K562 (cell line): ENCODE measurements around the gene SFT2D2. TPM values are rescaled to one million over a fixed set of nuclear protein-coding genes. Genes with fewer than 3 reads are reported as not detected.

Experiments used
- EWSR1 ChIP-seq: fragments of 450-650 bp; IDR thresholded peaks from 2 replicates; pipeline ENCODE4 v1.6.1; 2018; ENCODE audit warnings: borderline replicate concordance, mild to moderate bottlenecking, low read depth, moderate library complexity; ENCODE audit not compliant: partially characterized antibody
- GTF2B ChIP-seq: IDR thresholded peaks from 2 replicates; pipeline ENCODE4 v1.6.1; 2011; ENCODE audit not compliant: insufficient read length; ENCODE audit errors: extremely low read depth
- KLF10 ChIP-seq: fragments of 250-450 bp; sonication (Bioruptor Pico); IDR thresholded peaks from 2 replicates; pipeline ENCODE4 v1.6.1; 2021; ENCODE audit warnings: matching md5 sums
- MAFG ChIP-seq: fragments of 450-650 bp; conservative IDR thresholded peaks from 2 replicates; pipeline ENCODE4 v1.6.1; 2016; ENCODE audit warnings: missing genetic modification characterization, missing compliant biosample characterization
- POLR2B ChIP-seq: fragments of 450-650 bp; IDR thresholded peaks from 2 replicates; pipeline ENCODE4 v1.6.1; 2018; ENCODE audit warnings: low read depth; ENCODE audit not compliant: partially characterized antibody
- PYGO2 ChIP-seq: fragments of 450-650 bp; IDR thresholded peaks from 2 replicates; pipeline ENCODE4 v1.6.1; 2016; ENCODE audit warnings: mild to moderate bottlenecking, missing genetic modification characterization, moderate library complexity, missing compliant biosample characterization
- SNRNP70 ChIP-seq: fragments of 200-400 bp; formaldehyde crosslinking; optimal IDR thresholded peaks from 2 replicates; pipeline ENCODE3; 2017; ENCODE audit warnings: low read depth, low read length
- SPI1 ChIP-seq: IDR thresholded peaks from 2 replicates; pipeline ENCODE4 v1.6.1; 2011; ENCODE audit warnings: low read depth, low read length, control low read depth, borderline replicate concordance
- TBL1XR1 ChIP-seq, 2 experiments: IDR thresholded peaks; 2 replicates each; pipeline ENCODE4 v1.6.1; 2012; ENCODE audit warnings: improper control_type of control experiment in 2 of 2, low read length in 2 of 2, mild to moderate bottlenecking in 1 of 2
- TEAD2 ChIP-seq: fragments of 450-650 bp; IDR thresholded peaks from 2 replicates; pipeline ENCODE4 v1.6.1; 2016; ENCODE audit warnings: missing genetic modification characterization, control low read depth, missing compliant biosample characterization
- ZBTB5 ChIP-seq: fragments of 450-650 bp; IDR thresholded peaks from 2 replicates; pipeline ENCODE4 v1.6.1; 2017; ENCODE audit warnings: antibody characterized with exemption
- ZNF239 ChIP-seq: fragments of 250-450 bp; sonication (Bioruptor Pico); IDR thresholded peaks from 2 replicates; pipeline ENCODE4 v1.4.0; 2020; ENCODE audit warnings: mild to moderate bottlenecking
- ZNF3 ChIP-seq: fragments of 250-450 bp; sonication (Bioruptor Pico); IDR thresholded peaks from 2 replicates; pipeline ENCODE4 v1.5.0; 2021; ENCODE audit warnings: mild to moderate bottlenecking, moderate library complexity
- ZNF311 ChIP-seq: fragments of 250-450 bp; sonication (Bioruptor Pico); IDR thresholded peaks from 2 replicates; pipeline ENCODE4 v1.4.0; 2020; ENCODE audit warnings: mild to moderate bottlenecking, moderate library complexity
- ZNF41 ChIP-seq: fragments of 250-450 bp; sonication (Bioruptor Pico); conservative IDR thresholded peaks from 2 replicates; pipeline ENCODE4 v1.4.0; 2020; ENCODE audit warnings: mild to moderate bottlenecking
- polyA plus RNA-seq, 8 experiments: library from polyadenylated mRNA; depleted of rRNA in 4 of 8; stranded (reverse) in 5 of 8; unstranded in 3 of 8; fragments of >200 nt; fragmentation: Nextera tagmentation in 2 of 8; fragmentation: Illumina TruSeq in 1 of 8; extraction: Ambion mirVana in 2 of 8; extraction: Trizol in 1 of 8; gene quantifications; 2 replicates each; pipeline versions ENCODE4 v1.2.1 to v1.2.3, GENCODE V29; 2011 to 2014; ENCODE audit warnings: inconsistent platforms in 1 of 8, missing spikeins in 1 of 8
- total RNA-seq, 7 experiments: library from RNA; depleted of rRNA in 6 of 7; stranded (reverse); fragments of >200 nt in 6 of 7; fragmentation: Illumina TruSeq in 2 of 7; extraction: Trizol in 2 of 7; gene quantifications; 2 replicates each; pipeline versions ENCODE4 v1.2.1 to v1.2.3, GENCODE V29; 2011 to 2021; ENCODE audit warnings: low replicate concordance in 1 of 7
- TF ChIP-seq, protein P1 (sequence below): sonication (generic); formaldehyde crosslinking; IDR thresholded peaks from 2 replicates; pipeline ENCODE4 v1.8.0; 2023; ENCODE audit warnings: missing genetic modification reagents, mild to moderate bottlenecking, borderline replicate concordance
- TF ChIP-seq, protein P2 (sequence below): sonication (generic); formaldehyde crosslinking; IDR thresholded peaks from 2 replicates; pipeline ENCODE4 v1.8.0; 2022; ENCODE audit warnings: mild to moderate bottlenecking, missing genetic modification reagents, borderline replicate concordance

The SFT2D2 gene
- total and polyA plus RNA-seq, 9 of the 15 experiments (the other 6 are each of a cell fraction or from before 2014, with no cell fraction given), result 3.4 to 50.1 (median 21.6) TPM

DNA sequence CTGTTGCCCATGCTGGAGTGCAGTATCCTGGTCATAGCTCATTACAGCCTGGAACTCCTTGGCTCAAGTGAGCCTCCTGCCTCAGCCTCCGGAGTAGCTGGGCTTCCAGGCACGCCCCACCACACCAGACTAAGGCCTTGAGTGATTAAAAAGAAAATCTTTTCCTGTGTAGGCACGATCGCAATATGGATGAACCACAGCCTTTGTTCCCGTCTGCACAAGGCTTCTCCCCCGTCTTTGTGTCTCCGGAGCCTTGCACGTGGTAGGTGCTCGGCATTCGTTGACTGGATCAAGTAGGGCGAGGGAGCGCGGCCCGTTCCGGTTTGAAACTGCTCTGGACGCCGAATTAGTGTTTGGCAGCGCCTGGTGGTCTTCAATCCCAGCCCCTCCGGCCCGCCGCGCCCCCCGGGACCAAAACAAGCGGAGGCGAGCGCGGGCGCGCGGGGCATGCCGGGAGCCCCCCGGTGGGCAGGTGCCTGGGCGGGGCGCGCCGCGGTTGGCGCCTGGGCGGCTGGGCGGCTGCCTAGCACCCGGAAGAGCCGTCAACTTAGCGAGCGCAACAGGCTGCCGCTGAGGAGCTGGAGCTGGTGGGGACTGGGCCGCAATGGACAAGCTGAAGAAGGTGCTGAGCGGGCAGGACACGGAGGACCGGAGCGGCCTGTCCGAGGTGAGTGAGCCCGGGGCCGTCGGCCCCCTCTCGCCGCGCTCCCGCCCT, at the start of gene SFT2D2 (continued):
- TF ChIP-seq, protein P1, sequence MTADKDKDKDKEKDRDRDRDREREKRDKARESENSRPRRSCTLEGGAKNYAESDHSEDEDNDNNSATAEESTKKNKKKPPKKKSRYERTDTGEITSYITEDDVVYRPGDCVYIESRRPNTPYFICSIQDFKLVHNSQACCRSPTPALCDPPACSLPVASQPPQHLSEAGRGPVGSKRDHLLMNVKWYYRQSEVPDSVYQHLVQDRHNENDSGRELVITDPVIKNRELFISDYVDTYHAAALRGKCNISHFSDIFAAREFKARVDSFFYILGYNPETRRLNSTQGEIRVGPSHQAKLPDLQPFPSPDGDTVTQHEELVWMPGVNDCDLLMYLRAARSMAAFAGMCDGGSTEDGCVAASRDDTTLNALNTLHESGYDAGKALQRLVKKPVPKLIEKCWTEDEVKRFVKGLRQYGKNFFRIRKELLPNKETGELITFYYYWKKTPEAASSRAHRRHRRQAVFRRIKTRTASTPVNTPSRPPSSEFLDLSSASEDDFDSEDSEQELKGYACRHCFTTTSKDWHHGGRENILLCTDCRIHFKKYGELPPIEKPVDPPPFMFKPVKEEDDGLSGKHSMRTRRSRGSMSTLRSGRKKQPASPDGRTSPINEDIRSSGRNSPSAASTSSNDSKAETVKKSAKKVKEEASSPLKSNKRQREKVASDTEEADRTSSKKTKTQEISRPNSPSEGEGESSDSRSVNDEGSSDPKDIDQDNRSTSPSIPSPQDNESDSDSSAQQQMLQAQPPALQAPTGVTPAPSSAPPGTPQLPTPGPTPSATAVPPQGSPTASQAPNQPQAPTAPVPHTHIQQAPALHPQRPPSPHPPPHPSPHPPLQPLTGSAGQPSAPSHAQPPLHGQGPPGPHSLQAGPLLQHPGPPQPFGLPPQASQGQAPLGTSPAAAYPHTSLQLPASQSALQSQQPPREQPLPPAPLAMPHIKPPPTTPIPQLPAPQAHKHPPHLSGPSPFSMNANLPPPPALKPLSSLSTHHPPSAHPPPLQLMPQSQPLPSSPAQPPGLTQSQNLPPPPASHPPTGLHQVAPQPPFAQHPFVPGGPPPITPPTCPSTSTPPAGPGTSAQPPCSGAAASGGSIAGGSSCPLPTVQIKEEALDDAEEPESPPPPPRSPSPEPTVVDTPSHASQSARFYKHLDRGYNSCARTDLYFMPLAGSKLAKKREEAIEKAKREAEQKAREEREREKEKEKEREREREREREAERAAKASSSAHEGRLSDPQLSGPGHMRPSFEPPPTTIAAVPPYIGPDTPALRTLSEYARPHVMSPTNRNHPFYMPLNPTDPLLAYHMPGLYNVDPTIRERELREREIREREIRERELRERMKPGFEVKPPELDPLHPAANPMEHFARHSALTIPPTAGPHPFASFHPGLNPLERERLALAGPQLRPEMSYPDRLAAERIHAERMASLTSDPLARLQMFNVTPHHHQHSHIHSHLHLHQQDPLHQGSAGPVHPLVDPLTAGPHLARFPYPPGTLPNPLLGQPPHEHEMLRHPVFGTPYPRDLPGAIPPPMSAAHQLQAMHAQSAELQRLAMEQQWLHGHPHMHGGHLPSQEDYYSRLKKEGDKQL (CRISPR knock-in tag), result no peak
- TF ChIP-seq SNRNP70 (no peak), ZBTB5 (no peak), TEAD2 (tag) (peak; percentile 72; the same call in 1 of the 2 replicates), ZNF239 (CRISPR knock-in tag) (peak; percentile 60), EWSR1 (no peak), ZNF41 (CRISPR knock-in tag) (peak; percentile 55; the same call in 1 of the 2 replicates), POLR2B (peak; percentile 76), ZNF3 (no peak), PYGO2 (tag) (peak; percentile 80), KLF10 (CRISPR knock-in tag) (no peak), GTF2B (peak; percentile 9), MAFG (tag) (no peak), TBL1XR1 (IDR thresholded peaks at IDR 0.05; ENCODE audit: low read length in 2 of 2) (no peak; a peak in 1 of 4 replicates), SPI1 (no peak), ZNF311 (CRISPR knock-in tag) (peak; percentile 87)
- TF ChIP-seq, protein P2, sequence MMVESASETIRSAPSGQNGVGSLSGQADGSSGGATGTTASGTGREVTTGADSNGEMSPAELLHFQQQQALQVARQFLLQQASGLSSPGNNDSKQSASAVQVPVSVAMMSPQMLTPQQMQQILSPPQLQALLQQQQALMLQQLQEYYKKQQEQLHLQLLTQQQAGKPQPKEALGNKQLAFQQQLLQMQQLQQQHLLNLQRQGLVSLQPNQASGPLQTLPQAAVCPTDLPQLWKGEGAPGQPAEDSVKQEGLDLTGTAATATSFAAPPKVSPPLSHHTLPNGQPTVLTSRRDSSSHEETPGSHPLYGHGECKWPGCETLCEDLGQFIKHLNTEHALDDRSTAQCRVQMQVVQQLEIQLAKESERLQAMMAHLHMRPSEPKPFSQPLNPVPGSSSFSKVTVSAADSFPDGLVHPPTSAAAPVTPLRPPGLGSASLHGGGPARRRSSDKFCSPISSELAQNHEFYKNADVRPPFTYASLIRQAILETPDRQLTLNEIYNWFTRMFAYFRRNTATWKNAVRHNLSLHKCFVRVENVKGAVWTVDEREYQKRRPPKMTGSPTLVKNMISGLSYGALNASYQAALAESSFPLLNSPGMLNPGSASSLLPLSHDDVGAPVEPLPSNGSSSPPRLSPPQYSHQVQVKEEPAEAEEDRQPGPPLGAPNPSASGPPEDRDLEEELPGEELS (CRISPR knock-in tag), result no peak
